ENCODE results near the gene RAP2B.
"Not testable (repeated sequence)": the region's sequence is repeated elsewhere in the genome, so short reads cannot be mapped to it uniquely, and the experiment has no call there.

RAP2B gene

DNA sequence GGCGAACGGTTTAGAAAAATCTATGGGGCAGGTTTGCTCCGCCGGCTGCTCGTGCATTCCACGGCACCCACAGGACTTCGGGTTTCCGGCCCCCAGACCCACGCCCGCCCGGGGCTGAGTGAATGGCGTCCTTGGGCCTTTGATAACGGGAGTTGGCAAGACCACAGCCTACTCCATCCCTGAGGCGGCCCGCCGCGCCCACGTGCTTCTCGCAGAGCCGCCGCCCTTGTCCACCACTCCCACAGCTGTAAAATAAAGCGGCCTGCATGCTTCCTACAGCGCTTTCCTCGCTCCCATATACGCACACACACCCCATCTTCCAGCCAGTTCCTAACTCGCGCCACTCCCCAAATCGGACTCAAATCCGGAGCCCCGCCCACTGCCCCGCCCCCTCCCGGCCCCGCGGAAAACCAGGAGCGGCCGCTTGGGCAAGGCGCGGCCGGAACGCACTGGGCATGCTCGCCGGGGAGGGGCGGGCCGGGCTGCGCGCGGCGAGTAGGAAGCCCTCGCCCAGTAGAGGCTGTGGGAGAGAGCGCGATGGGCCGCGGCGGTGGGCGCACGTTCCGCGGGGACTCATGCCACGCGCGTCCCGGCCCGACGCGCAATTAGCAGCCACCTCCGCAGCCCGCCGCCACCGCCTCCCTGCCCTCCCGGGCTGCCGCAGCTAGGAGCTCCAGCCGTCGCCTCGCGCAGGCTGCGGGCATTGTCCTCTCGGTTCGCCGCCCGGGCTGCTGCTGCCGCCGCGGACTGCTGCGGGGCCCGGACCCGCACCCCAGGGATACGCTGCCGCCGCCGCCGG lies at the start of gene RAP2B:
Gene RAP2B, plus strand, starts transcription at position 513 of the 799 bp plus-strand sequence. CDS start 468 bp downstream, outside the sequence.
- peak; percentile 95 for DNase-seq

DNA sequence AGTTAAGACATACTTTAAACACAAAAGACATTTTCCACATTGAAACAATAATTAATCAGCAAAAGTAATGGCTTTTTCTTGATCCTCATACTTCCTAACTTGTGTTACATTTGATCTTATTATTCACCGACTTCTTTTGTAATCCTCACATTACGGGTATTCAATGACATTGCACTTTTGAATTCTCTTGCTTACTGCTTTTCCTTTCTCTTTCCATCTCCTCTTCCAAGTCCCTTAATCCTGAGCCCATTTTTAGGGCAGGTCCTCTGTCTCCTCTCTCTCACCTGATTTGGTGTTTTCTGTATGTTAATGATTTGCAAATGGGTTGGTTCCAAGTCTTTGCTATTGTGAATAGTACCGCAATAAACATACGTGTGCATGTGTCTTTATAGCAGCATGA lies 48.5 kb upstream of the RAP2B start:
- DNase-seq: no peak

DNA sequence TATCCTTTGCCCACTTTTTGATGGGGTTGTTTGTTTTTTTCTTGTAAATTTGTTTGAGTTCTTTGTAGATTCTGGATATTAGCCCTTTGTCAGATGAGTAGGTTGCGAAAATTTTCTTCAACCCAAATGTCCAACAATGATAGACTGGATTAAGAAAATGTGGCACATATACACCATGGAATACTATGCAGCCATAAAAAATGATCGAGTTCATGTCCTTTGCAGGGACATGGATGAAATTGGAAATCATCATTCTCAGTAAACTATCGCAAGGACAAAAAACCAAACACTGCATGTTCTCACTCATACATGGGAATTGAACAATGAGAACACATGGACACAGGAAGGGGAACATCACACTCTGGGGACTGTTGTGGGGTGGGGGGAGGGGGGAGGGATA lies 47.8 kb upstream of the RAP2B start:
- DNase-seq: not testable (repeated sequence)

DNA sequence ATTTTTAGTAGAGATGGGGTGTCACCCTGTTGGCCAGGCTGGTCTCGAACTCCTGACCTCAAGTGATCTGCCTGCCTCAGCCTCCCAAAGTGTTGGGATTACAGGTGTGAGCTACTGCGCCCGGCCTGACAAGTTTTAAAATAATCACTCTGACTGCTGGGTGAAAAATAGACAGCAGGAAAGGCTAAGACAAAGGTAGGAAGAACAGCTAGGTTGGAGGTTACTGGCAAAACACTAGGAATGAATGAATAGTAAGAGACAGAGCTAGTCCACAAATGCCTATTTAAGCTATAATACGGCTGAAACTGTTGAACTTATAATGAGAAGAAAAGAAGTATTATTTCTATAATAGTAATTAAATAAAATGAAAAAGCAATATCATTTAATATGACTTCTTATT lies 46.7 kb upstream of the RAP2B start:
- no peak for DNase-seq

DNA sequence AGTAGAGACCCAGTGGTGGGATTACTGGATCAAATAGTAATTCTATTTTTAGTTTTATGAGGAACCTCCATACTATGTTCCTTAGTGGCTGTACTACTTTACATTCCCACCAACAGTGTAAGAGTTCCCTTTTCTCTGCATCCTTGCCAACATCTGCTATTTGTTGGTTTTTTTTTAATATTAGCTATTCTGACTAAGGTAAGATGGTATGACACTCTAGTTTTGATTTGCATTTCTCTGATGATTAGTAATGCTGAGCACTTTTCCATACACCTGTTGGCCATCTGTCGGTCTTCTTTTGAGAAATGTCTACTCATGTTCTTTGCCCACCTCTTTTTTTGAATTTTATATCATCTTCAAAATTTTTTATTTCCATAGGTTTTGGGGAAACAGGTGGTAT lies 34.2 kb upstream of the RAP2B start:
- DNase-seq: no peak

DNA sequence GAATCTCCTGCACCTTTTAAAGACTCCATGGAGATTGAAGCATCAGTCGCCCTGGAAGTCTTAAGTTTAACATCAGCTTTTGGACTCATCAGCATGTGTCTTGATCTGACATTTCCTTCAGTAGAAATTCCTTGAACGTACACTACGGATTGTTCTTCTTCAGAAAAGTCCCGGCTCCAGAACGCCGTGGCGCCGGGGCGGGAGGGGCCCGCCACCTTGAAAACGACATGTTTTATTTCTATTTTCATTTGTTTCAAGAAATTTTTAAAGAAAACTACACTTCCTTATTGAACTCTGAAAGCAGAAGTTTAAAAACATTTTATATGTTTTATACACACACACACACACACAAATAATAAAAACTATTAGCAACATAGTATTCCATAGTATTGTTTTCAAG lies 32.6 kb upstream of the RAP2B start:
- DNase-seq: no peak

DNA sequence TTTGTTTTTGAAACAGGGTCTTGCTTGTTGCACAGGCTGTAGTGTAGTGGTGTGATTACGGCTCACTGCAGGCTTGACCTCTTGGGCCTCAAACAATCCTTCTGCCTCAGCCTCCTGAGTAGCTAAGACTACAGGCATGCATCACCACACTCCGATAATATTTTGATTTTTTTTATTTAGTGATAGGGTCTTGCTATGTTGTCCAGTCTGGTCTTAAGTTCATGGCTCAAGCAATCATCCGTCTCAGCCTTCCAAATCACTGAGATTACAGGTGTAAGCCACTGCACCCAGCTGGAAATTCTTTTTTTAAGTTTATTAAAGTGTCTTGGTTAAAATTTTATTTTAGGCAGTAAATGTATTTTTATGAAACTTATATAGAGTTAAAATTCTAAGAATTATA lies 32.2 kb upstream of the RAP2B start:
- DNase-seq: no peak

DNA sequence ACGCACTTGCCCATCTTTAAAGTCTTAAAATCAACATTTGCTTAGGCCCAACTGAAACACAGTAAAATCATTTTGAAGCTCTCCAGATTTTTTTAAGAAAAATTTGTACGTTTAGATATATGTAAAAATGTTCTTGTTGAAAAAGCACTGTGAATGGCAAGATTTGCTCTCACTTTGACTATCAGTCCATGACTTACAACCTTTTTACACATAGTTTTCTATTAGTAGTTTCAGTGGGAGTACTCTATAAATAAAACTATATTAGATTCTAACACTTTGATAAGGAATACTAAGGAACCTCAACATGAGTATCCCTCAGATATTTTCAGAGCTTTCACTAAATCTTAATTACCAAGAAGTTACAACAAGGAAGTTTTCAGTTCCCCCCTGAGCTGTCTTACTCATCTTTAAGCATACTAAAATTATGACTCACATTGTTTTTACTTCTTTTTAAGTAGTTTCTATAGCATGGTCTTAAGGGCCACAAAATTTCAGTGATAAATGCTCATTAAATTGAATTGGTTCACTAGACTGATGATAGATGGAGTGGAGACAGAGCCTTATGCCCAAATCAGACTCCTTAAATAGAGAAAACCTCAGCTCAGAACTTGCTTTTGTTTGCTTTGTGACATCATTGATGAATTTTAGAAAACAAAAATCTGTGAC lies 31.6 kb upstream of the RAP2B start:
- DNase-seq: no peak

DNA sequence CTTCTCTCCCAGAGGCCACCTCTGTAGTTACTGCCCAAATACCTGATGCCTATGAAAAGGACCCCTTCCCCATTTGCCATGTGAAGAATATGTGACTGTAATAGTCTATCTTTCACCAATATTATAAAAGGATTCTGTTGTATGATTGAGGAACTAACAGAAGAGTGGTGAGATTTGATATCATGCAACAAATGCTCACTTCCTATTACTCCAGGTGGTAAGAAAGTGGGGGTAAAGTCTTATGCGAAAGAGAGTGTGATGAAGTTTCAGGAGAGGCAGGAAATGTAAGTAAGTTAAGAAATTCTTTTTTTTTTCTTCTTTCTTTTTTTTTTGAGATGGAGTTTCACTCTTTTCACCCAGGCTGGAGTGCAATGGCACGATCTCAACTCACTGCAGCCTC lies 24.4 kb upstream of the RAP2B start:
- no peak for DNase-seq

DNA sequence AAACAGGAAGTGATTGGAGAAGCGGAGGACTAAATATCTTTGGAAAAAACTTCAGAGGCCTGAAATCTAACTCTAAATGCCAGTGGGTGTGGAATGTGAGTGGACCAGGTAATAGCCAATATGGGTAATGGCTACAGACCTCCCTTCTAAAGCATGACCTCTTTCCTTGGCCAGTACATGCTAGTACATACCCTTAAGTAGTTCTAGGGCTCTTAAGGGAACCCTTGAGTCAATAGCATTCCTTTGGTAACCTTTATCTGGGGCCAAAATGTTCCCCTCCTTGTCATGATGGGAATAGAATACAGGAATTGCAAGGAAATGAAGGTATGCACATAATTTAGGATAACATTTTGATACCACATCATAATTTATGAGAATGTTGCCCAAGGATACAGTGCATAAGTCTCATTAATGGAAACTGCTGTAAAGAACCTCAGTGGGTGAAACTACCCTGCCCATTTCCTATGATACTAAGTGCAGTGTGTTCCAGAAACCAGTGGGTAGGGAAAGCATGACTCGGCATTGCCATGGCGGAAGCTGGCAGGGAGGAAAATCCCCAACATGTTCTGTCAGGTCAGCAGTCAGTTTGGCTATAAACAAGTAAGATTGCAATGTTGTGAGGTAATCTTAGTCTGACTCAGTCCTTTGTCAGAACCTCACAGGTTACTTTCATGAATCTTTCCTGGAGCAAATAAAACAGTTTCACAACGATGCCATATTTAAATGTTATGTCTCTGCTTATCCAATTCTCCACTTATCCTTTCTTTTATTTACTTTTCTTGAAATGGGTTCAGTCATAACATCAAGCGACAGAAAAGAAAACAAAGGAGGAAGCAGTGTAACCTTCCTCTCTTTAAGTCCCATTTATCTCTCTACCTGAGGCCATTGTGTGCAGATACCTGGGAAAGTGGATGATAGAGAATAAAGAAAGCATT lies 23.5 kb upstream of the RAP2B start:
- DNase-seq: no peak

DNA sequence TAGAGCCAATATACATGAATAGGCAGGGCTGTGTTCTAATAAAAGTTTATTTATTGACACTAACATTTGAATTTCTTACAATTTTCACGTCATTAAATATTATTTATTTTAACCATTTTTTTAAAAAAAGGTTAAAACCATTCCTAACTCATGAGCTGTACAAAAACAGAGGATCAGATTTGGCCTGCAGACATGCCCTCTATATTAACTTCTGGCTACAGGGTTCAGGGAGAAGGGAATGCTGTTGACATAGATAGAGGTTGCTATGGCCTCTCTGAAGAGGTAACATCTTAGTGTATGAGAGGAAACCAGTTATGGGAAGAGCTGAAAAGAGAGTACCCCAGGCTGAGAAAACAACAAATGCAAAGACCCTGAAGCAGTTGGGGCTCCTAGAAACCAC lies 19.1 kb upstream of the RAP2B start:
- no peak for DNase-seq

DNA sequence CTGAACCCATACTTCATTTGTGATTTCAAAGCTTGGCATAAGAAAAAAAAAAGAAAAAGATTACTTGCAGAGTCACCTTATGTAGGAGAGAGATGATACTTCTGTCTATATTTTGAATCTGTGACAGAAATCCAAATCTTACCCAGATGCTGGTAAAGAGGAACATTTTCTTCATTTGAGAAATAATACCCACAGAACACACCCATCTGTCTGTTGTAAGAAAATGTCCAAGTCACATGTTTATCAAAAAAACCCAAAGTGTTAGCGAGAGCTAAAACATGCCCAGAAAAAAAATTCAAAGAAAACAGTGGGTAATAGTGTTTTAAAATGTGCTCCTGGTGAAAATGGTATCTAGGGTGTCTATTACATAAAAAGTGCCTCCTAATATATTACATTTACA lies 18.0 kb upstream of the RAP2B start:
- DNase-seq: no peak

DNA sequence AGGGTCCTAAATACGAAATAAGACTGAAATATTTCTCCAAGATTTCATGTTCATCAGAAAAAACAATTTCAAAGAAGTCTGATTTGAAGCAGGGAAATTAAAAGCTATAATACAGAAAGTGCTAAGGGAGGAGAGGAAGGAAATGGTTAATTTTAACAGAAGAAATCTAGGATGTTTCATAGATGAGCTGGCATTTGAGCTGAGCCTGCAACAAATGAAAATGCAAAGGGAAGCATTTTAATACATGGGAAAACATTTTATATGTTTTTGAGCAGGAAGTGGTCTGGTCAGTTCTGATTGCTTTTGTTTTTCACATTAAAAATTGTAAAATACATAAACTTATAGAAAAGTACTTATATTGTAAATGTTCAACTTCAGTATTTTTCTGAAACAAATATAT lies 17.2 kb upstream of the RAP2B start:
- no peak for DNase-seq

DNA sequence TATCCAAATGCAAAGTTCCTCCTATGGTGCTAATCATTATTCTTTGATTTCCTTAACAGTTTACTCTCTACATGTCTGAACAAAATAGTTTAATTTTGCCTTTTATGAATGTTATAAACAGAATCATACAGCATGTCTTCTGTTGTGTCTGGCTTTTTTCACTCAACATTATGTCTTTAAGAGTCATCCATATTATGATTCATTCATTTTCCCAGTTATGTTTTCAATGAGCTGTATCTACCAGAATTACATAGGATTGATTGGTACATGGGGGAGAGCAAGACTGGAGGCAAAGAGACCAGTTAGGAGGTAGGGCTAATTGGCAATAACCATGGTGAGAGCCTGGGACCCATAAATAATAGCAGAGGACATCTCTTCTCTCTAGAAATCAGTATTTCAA lies 16.6 kb upstream of the RAP2B start:
- no peak for DNase-seq

DNA sequence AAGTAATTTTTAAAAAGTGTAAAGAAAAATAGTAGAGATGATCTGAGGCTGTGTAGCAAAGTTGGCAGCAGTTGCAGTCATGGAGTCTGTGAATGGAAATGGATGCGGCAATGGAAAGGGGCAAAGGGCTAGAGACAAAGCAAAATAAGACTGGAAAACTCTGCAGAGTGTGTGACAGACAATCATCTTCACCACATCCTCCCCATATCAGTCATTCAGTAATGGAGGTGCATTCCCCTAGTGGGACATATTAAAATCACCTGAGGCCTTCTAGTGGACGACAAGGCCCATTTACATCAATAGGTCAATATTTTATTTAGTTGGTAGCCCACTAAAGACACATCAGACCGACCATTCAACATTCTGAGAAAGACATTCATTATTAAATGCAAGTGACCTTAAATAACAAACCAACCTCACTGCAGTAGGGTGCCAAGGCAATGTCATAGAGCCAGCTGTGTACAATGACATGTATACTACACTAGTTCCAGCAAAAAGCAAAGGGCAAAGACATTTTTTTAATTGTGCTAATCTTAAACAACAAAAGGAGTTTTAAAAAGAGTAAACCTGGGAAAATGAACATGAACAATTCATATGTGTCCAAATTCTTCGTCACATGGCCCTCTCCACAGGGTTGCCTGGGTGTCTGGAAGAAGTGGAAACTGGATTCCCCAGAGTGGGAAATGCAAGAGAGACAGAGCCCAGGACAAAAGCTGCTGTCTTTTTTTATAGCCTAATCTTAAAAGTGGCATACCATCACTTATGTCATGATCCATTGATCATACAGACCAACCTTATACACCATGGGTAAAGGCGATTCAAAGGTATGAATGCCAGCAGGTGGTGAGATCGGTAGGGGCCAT lies 15.6 kb upstream of the RAP2B start:
- DNase-seq: no peak

DNA sequence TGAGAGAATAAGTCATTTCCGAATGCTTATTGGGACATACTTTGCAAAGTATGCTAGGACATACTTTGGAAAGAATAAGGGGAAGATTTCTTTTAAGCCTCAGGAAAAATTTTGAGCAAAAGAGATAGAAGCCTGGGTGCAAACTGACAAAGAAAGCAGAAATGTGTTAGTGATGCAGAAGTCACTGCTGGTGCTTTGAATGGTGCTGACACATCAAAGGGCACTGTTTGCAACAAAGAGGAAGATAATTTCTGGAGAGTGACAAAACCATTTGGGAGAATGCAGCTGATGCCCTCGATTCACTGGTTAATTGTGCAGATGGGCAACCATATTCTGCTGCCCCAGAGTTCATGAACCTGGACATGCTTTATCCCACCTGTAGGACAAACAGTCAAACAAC lies 11.0 kb upstream of the RAP2B start:
- DNase-seq: no peak

DNA sequence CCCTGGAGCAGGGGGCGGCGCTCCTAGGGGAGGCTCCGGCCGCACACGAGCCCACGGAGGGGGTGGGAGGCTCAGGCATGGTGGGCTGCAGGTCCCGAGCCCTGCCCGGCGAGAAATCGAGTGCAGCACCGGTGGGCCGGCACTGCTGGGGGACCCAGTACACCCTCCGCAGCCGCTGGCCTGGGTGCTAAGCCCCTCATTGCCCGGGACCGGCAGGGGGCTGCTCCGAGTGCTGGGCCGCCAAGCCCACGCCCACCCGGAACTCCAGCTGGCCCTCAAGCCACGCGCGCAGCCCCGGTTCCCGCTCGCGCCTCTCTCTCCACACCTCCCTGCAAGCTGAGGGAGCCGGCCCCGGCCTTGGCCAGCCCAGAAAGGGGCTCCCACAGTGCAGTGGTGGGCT lies 6.2 kb upstream of the RAP2B start:
- DNase-seq: not testable (repeated sequence)

DNA sequence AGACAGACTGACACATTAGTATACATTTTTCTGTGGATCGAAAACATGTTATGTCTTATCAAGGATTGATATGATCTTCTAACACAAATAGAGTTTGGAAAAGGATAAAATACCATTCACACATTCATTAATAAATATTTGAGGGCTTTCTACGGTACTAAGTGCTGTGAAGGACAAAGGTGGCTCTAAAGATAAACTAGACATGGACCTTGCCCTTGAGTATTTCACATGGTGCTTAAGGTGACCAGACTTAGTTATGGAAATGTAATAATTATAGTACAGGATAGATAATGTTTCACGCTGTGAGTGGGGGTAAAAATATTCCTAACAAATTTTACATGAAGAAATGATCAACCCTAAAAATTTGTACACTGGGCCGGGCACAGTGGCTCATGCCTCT lies 3.8 kb upstream of the RAP2B start:
- DNase-seq: no peak

DNA sequence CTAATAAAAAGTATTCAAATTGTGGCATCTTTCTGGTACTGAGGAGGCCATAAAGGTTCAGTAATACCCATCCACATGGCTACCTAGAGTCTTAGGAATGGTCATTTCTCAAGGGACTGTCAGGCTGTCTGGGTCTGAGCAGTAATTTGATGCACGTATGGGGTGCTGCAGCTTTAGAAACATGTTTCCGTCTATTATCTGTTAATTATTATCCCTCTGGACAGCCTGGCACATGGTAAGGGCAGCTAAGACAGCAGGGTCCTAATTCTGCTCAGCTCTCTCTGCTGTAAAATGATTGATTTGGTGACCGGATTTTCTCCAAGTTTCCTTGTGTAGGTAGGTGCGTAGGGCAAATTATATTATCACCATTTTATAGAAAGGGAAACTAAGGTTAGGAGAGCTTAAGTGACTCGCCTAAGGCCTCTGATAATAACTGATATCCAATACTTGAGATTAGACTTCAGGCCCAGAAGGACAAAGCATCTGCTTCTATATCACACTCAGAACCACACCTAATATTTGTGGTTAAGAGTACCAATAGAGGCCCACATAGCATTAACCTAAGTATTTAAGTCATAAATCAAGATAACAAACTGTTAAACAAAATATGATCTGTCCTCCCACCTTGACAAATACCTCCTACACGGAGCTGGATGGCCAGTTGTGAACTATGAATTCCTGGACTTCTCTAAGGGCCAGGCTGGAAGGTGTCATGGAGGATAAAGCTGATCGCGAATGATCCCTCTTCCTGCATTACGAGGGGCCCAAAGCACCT lies 2.9 kb upstream of the RAP2B start:
- DNase-seq: peak; percentile 63

DNA sequence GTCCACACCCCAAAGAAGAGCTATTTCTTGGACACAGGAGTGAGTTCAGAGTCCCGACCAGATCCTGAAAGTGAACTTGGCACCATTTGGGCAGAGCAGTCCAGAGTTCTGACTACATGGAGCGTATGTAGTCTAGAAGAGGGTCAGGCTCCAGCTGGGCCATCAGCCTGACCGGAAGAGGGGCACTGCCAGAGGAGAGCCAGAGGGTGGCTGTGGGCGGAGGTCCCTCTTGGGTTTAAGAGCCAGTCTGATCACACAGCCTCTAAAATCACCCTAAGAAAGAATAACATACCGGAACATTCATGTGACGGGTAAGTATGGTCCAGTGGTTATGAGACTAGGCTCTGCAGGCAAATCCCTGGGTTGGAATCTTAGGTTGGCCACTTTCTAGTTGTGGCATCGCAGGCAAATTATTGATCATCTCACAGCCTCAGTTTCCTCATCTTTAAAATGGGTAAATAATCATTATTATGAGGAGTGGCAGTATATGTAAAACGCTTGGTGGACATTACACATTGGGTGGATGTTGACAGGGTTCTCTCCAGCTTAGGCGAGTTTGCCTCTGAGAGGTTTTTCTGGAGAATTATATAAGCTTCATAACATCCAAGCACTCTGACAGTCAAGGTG lies 2.1 kb upstream of the RAP2B start:
- no peak for DNase-seq

DNA sequence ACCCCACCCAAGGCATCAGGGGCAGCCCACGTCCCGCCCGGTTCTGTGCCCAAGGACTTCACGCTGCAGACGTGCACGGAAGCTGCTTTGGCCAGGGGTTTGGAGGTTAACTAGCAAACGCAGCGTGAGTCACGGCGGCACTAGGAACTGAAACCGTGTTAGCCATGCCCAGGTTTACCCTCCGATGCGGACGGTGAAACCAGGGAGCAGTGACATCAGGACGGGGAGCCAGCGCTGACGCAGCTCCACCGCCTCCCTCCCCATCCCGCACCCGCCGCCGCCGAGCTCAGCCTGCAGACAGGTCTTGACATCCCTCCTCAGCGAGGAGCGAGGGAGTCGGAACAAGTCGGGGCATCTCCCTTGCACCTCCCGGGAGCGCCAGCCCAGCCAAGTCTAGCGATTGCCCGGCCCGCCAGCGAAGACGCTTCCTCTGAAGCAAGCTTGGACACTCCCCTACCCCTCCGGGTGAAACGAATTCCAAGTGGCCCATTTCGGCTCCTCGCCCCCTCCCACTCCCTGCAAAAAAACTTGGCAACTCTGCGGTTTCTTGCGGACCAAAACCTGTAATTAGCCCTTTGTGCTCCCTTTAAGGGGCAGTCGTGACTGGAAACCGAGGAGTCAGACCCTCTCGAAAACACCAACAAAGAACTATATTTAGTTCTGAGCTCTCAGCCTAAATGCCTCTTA lies 1.4 kb upstream of the RAP2B start:
- peak; percentile 83 for DNase-seq
